8988T (cell line): Measurements from ENCODE around the gene GP5.

Experiments
- DNase-seq: peaks from one replicate; pipeline ENCODE4 v3.0.0; 2011

The GP5 gene

GRCh38 chr3:194399166-194399565 is at the start of gene GP5:
Gene GP5 (minus strand): TSS chr3:194399266. CDS start chr3:194398282, 984 bp downstream.
- no peak for DNase-seq

- DNase-seq = no peak
Measured at GRCh38 chr3:194447657-194448056, 48.6 kb upstream of the GP5 start.

GRCh38 chr3:194447161-194447560 is 48.1 kb upstream of the GP5 start:
- DNase-seq = no peak

- DNase-seq = no peak
Measured at GRCh38 chr3:194446754-194447153, 47.7 kb upstream of the GP5 start.

GRCh38 chr3:194446172-194446571 is 47.1 kb upstream of the GP5 start:
- no peak for DNase-seq

DNA sequence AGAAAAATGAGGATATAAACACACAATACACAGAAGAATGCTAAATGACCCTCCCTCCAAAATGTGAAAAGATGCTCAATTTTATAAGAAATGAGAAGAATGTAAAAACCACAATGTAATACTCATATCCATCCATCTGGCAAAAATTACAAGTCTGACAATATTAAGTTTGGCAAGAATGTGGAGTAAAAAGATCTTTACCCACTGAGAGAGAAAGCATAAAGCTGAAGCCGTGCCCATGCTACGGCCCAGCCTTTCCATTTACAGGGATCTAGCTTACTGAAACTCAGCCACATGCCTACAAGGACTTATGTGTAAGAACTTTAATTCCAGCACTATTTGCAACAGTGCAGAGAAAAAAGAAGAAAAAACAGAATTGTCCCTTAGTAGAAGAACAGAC is 44.8 kb upstream of the GP5 start:
- DNase-seq = no peak

DNA sequence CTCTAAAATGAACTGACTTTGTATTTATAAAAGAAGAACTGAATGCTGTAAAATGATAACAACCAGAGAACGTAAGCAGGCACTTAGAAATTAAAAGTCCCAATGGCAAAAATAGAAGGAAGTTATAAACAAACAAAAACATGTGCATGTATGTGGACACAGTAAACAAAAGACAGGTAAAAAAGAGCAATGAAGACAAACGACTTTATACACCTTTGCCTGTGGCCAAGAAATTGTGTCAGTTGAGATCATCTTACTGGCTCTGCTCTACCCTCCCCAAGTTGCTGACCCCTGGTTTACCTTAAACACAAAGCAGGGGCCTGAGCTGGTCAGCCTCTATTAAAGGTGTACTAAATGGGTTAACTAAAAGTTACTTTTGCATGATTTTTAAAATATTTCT is 41.7 kb upstream of the GP5 start:
- DNase-seq = no peak

- no peak for DNase-seq
Measured at GRCh38 chr3:194439881-194440550, 41.0 kb upstream of the GP5 start.

DNA sequence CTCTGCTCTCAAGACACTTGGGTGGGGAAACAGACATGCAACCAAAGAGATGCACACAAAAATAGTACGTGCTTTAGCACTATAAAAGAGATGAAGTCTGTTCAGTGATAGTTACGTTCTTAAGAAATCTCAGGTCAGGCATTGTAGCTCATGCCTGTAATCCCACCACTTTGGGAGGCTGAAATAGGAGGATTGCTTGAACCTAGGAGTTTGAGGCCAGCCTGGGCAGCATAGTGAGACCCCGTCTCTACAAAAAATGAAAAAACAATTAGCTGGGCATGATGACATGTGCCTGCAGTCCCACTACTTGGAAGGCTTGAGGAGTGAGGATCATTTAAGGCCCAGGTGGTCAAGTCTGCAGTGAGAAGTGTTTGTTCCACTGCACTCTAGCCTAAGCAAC is 35.4 kb upstream of the GP5 start:
- no peak for DNase-seq

DNA sequence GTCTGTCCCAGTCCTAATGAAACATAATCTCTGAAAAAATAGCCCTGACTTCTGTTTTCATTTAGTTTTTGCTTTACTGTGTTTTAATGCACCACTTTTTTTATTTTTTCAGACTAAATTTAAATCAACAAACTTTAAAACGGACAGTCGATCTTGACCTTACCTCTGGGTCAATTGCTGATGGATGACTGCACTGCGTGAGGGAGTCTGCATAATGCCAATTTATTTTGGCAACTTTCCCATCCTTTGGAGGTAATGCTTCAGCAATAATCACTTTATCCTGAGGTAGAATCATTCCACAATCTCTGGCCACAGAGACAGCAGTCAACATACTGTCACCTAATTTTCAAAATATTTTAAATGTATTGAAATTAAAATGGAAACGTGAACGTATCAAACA is 32.5 kb upstream of the GP5 start:
- no peak for DNase-seq

DNA sequence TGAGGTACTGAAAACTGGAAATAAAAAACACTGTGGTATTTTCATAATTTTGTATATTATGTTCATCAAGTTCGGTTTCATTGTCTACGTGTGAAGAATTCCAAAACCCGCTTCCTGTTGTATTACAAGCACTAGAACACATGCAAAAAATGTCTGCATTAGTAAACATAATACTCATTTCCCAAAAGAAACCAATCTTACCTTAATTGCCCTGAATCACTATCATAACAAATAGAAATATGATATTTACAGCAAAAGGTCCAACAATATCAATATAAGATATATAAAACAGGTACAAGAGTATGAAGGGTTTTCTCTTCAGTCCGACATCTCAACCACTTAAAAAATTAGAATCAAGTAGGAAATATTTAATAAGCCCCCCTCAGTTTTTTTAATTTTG is 26.3 kb upstream of the GP5 start:
- DNase-seq = no peak

DNA sequence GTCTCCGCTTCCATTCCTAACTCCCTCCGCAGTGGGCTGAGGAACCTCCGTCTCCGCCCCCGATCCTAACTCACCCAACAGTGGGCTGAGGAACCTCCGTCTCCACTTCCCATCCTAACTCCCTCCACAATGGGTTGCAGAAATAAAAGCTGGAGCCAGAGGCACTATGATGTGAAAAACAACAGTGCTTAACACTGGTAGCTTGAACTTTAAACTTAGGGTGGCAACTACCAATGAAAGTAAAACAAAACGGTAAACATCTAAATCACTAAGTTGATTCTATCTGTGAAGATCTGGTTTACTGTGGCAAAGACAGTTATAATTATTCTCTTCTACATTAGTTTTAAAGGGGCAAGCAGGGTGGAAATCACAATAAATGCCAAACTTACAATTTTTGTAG is 25.9 kb upstream of the GP5 start:
- DNase-seq = no peak

GRCh38 chr3:194424373-194424772 is 25.3 kb upstream of the GP5 start:
- no peak for DNase-seq

DNA sequence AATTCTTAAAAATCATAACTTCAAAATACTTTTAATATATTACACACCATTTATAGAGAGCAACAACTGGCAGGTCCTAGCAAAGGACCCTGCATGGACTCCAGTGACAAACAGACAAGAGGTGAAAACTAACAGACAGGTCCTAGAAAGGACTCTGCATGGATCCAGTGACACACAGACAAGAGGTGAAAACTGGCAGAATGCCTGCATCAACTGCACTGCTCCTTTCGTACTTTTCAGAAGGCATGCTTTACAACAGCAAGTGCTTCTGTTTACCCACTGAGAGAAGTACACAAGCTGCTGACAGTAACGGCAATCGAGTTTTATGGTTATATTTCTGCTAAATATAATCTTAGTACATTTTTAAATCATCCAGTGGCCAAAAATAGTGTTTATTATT is 24.3 kb upstream of the GP5 start:
- no peak for DNase-seq

DNA sequence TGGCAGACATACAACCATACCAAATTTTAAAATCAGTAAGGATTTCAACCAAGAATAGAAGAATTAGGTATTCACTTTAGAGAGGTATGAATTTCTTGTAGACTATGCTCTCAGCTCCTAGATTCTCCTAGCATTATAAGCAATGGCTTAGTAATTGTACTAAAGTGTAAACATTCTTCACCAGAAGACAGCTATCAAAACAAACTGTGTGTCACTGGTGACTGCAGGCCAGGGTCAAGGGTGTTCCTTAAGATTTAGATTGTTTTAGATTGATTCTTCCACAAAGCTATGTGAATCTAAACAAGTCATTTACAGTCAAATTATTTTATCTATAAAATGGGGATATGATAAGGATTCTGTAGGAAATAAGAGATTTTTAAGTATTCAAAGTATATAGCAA is 23.1 kb upstream of the GP5 start:
- no peak for DNase-seq

- DNase-seq = no peak
Measured at GRCh38 chr3:194418671-194419070, 19.6 kb upstream of the GP5 start.

GRCh38 chr3:194407423-194407822 is 8.4 kb upstream of the GP5 start:
- DNase-seq = no peak

DNA sequence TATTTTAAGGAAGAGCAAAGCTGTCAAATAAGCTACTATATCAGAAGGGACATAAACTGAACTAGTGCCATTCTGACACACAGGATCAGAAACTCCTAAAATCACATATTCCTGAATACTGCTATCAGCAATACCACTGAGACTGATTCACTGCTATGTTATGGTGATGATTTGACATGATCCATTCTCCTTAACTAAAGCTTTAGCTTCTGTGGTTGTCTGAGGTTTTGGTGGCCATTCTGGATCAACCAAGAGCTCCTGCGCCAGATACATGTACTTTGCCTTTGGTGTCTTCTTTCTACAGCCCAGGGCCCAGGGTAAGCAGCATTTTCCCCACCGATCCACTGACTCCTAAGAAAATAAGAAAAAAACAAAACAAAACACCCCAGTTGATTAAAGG is 6.7 kb upstream of the GP5 start:
- no peak for DNase-seq

GRCh38 chr3:194404365-194405140 is 5.5 kb upstream of the GP5 start:
- DNase-seq = no peak

DNA sequence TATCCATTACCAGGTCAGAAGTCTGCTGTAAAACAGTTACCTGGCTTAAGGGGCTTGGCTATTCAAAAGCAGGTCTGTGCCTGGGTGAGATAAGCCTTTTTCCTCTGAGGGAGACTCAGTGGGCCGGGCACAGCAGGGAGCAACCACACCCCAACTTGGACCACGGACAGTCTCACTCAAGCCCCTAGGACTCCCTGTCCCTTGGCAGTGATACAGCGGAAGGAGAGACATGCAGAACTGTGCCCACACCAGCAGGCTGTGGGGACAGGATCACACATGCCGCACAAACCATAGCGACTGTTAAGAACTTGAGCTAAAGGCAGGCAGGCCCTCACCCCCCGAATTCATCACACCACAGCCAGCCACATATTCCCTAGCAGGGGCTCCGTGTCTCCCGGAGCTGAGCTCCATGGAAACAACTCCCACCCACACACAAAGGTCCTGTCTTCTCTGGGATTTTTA is 2.8 kb upstream of the GP5 start:
- no peak for DNase-seq

DNA sequence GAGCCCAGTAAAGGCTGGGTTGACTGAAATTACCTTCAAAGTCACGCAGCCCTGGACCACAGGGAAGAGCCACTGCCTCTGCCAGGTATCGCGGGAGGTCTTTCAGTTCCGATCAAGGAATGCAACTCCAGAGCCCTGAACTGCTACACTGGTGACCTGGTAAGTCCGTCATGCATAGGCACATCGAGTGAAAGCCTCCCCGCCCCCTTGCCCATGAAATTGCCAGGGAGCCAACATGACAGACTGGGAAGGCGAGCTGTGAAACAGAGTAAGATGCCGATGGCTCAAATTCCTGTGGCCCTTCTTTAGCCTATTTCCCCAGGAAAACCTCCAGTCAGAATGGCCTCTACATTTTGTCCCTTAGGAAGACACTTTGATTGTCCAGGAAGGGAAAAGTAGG is 2.3 kb upstream of the GP5 start:
- DNase-seq = no peak

GRCh38 chr3:194399874-194400411 is 877 bp upstream of the GP5 start:
- DNase-seq = no peak

DNA sequence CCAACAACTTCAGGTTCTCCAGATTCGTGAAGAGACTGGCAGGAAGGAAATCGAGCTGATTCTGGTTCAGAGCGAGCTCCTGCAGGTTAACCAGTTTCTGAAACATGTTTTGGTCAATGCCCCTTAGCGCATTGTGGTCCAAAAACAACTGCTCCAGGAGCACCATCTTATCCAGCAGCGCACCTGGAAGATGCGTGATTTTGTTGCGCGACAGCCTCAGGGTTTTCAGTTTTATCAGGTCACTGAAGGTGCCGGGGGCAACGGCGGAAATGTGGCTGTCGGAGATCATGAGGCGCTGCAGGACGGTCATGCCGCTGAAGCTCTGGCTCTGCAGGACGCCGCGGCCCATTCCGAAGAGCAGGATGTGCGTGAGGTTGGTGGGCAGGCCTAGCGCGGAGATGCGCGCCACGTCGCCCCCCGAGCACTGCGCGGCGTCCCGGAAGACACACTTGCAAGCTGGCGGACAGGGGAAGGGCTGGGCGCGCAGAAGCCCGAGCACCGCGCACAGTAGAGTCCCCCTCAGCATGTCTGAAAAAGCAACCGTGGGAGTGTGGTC is 1.2 kb downstream of the GP5 start:
- DNase-seq = no peak
